Suppressor macrophage treated with lipopolysaccharide for 1 hour (primary cell): ENCODE data around the gene GTF2F1.
"Not testable (repeated sequence)": the region's sequence is repeated elsewhere in the genome, so short reads cannot be mapped to it uniquely, and the experiment has no call there.

ENCODE experiments used
- DNase-seq, 3 donors: peaks; one replicate each; pipeline ENCODE4 v3.0.0-alpha.2; 2020 to 2022

Gene GTF2F1

GRCh38 chr19:6355321-6356040 lies 37.5 kb downstream of the GTF2F1 start:
- not testable (repeated sequence) for DNase-seq

GRCh38 chr19:6354098-6354674 lies 38.8 kb downstream of the GTF2F1 start:
- peak; percentile 27 to 56 (median 34) for DNase-seq

GRCh38 chr19:6352381-6353165 lies 40.4 kb downstream of the GTF2F1 start:
- no peak for DNase-seq

- no peak for DNase-seq
Measured at GRCh38 chr19:6350688-6351087, 42.3 kb downstream of the GTF2F1 start.

- not testable (repeated sequence) for DNase-seq
Measured at GRCh38 chr19:6349271-6349670, 43.7 kb downstream of the GTF2F1 start.

GRCh38 chr19:6343462-6343861 lies 49.5 kb downstream of the GTF2F1 start:
- DNase-seq: no peak

GRCh38 chr19:6340493-6341201 lies 52.3 kb downstream of the GTF2F1 start:
- no peak for DNase-seq

GRCh38 chr19:6334490-6335285 lies 58.3 kb downstream of the GTF2F1 start:
- no peak for DNase-seq

GRCh38 chr19:6333439-6333838 lies 59.5 kb downstream of the GTF2F1 start, which contains the start of gene ACER1:
Gene ACER1, minus strand, starts transcription at chr19:6333612. Its CDS starts 61 bp downstream, at chr19:6333551.
- no peak for DNase-seq
